Chondrocyte (in vitro differentiated cells): ENCODE results near the gene ZBTB45. TPM values are rescaled to one million over a fixed set of nuclear protein-coding genes. Genes with fewer than 3 reads are reported as not detected.

Experiments
- DNase-seq: peaks from one replicate; pipeline ENCODE4 v3.0.0; 2021; ENCODE audit warnings: mixed read lengths, low spot score
- H3K27ac Mint-ChIP-seq: one replicate; pipeline ENCODE4 v1.8.0; 2021; ENCODE audit warnings: mild to moderate bottlenecking, moderate library complexity, mixed read lengths; ENCODE audit not compliant: unreplicated experiment
- H3K27me3 Mint-ChIP-seq: 2 replicates; pipeline ENCODE4 v1.8.0; 2021; ENCODE audit warnings: low read depth, mixed read lengths
- H3K36me3 Mint-ChIP-seq: 2 replicates; pipeline ENCODE4 v1.8.0; 2021; ENCODE audit warnings: low read depth, mixed read lengths
- H3K4me1 Mint-ChIP-seq: 2 replicates; pipeline ENCODE4 v1.8.0; 2021; ENCODE audit warnings: low read depth, mild to moderate bottlenecking, mixed read lengths
- H3K4me3 Mint-ChIP-seq: one replicate; pipeline ENCODE4 v1.8.0; 2021; ENCODE audit warnings: mild to moderate bottlenecking, moderate library complexity, mixed read lengths; ENCODE audit not compliant: unreplicated experiment
- H3K9me3 Mint-ChIP-seq: 2 replicates; pipeline ENCODE4 v1.8.0; 2021; ENCODE audit warnings: low read depth, mixed read lengths
- CTCF ChIP-seq: fragments of 200-600 bp; sonication (generic); IDR thresholded peaks from 2 replicates; pipeline ENCODE4 v1.5.0; 2021; ENCODE audit warnings: antibody characterized with exemption, mild to moderate bottlenecking, moderate library complexity
- total RNA-seq: library from RNA; stranded (reverse); gene quantifications from 3 replicates; pipeline ENCODE4 v1.2.1, GENCODE V29; 2021

ZBTB45 gene
- total RNA-seq, 1 donor from 2014 or later, result 15.9 TPM

GRCh38 chr19:58538257-58539168 is 18.9 kb upstream of the ZBTB45 start:
- Mint-ChIP-seq H3K4me3 (peak overlapping the region; percentile 33), H3K36me3 (no peaks in the 10 kb centered on the region), H3K4me1 (peaks cover 5% of the 10 kb centered on the region), H3K27ac (no peak overlapping the region), H3K27me3 (peaks cover 14% of the 10 kb centered on the region), H3K9me3 (no peaks in the 10 kb centered on the region)
- TF ChIP-seq CTCF, result no peak
- peak; percentile 89 for DNase-seq

GRCh38 chr19:58536852-58537798 is 17.5 kb upstream of the ZBTB45 start:
- DNase-seq, result peak; percentile 55
- Mint-ChIP-seq H3K27ac (no peak overlapping the region), H3K36me3 (no peaks in the 10 kb centered on the region), H3K4me1 (peaks cover 3% of the 10 kb centered on the region), H3K27me3 (peaks cover 12% of the 10 kb centered on the region), H3K4me3 (no peak overlapping the region), H3K9me3 (no peaks in the 10 kb centered on the region)
- TF ChIP-seq CTCF, result no peak

- peaks cover 19% of the 10 kb centered on the region for H3K27me3 Mint-ChIP-seq
These were observed 16.2 kb upstream of the ZBTB45 start for GRCh38 chr19:58535857-58536256.

GRCh38 chr19:58531034-58531840 is 11.6 kb upstream of the ZBTB45 start:
- Mint-ChIP-seq H3K27ac (no peak overlapping the region), H3K4me3 (no peak overlapping the region), H3K27me3 (peaks cover 23% of the 10 kb centered on the region), H3K36me3 (no peaks in the 10 kb centered on the region), H3K4me1 (no peaks in the 10 kb centered on the region), H3K9me3 (no peaks in the 10 kb centered on the region)
- no peak for TF ChIP-seq CTCF
- no peak for DNase-seq

More at GRCh38 chr19:58535857-58536256, 16.2 kb upstream of the ZBTB45 start:
- H3K27ac Mint-ChIP-seq, result no peak overlapping the region
- DNase-seq, result no peak
- peaks cover 3% of the 10 kb centered on the region for H3K4me1 Mint-ChIP-seq
- no peak overlapping the region for H3K4me3 Mint-ChIP-seq
- TF ChIP-seq CTCF, result no peak
- no peaks in the 10 kb centered on the region for H3K36me3 Mint-ChIP-seq
- no peaks in the 10 kb centered on the region for H3K9me3 Mint-ChIP-seq
